ENCODE data around the gene MSANTD2. TPM values are rescaled to one million over a fixed set of nuclear protein-coding genes. Genes with fewer than 3 reads are reported as not detected.
A peak's percentile ranks its signal among the peaks of the same experiment; 100 is the strongest.

Gene MSANTD2
- total RNA-seq, 1 donor from 2014 or later: 10.4 TPM

DNA sequence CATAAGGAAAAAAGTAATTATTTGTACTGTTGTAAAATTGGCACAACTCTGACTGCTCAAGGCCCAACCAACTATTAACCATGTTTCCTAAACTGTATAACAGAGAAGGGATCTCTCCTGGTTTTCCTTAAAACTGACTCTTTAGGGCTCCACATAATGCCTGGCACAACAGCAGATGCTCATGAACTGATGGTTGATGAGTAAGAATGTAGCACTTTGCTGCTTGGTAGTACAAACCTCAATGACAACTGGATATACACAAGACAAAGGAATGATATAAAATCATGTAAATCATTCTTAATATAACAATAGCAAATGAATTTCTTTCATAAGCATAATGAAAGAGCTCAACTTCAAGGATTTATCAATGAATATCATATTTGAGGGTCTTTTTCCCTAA lies 11.7 kb downstream of the MSANTD2 start:
- no peak for DNase-seq (ENCODE audit: low spot score)
- Mint-ChIP-seq H3K4me1 (ENCODE audit: low read depth) (peaks cover 8% of the 10 kb centered on the region), H3K36me3 (ENCODE audit: low read depth) (no peaks in the 10 kb centered on the region), H3K4me3 (ENCODE audit: unreplicated experiment) (no peak overlapping the region), H3K9me3 (ENCODE audit: low read depth) (no peaks in the 10 kb centered on the region), H3K27ac (ENCODE audit: unreplicated experiment) (no peak overlapping the region), H3K27me3 (ENCODE audit: low read depth) (no peaks in the 10 kb centered on the region)
- TF ChIP-seq CTCF (IDR thresholded peaks at IDR 0.05): no peak

DNA sequence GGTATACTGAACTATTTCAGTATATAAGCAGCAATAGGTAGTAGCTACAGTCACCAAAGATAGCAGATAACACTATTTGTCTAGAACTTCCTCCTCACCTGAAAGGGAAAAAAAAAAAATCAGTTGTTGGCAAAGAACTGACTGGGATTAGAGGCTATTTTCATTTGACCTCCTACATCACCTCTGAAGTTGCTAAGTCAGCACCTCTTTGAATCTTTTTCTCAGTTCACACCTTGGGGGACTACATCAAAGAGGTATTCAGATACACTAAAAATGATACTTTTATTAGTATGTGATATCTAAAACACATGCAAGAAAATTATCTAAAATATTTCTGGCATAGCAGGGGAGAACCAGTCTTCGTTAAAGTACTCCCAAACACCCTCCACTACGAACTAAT lies 16.2 kb downstream of the MSANTD2 start:
- H3K27me3 Mint-ChIP-seq (ENCODE audit: low read depth): no peaks in the 10 kb centered on the region
- H3K4me1 Mint-ChIP-seq (ENCODE audit: low read depth): no peaks in the 10 kb centered on the region

DNA sequence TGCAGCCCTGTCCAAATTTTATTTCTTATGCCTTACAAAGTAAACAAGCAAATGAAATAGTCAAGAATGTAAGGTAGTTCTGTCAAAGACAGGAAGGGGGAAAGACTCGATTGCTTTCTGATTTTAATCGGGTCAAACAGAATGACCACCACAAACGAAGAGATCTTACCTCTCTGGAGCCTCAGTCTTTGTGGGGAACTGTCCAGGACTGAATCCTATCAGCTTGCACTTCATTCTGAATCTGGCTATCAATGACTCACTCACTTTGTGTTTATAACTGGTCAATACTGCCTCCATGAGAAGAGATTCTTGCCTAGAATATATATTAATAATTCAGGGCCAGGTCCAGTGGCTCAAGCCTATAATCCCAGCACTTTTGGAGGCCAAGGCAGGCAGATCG lies 17.2 kb downstream of the MSANTD2 start:
- Mint-ChIP-seq H3K4me3 (ENCODE audit: unreplicated experiment) (no peak overlapping the region), H3K9me3 (ENCODE audit: low read depth) (no peaks in the 10 kb centered on the region), H3K4me1 (ENCODE audit: low read depth) (no peaks in the 10 kb centered on the region), H3K27ac (ENCODE audit: unreplicated experiment) (no peak overlapping the region), H3K27me3 (ENCODE audit: low read depth) (no peaks in the 10 kb centered on the region), H3K36me3 (ENCODE audit: low read depth) (no peaks in the 10 kb centered on the region)
- DNase-seq (ENCODE audit: low spot score): no peak
- no peak for TF ChIP-seq CTCF (IDR thresholded peaks at IDR 0.05)

More for the DNA sequence above, 16.2 kb downstream of the MSANTD2 start:
- TF ChIP-seq CTCF (IDR thresholded peaks at IDR 0.05): no peak
- Mint-ChIP-seq H3K4me3 (ENCODE audit: unreplicated experiment) (no peak overlapping the region), H3K9me3 (ENCODE audit: low read depth) (no peaks in the 10 kb centered on the region), H3K27ac (ENCODE audit: unreplicated experiment) (no peak overlapping the region), H3K36me3 (ENCODE audit: low read depth) (no peaks in the 10 kb centered on the region)
- DNase-seq (ENCODE audit: low spot score): no peak

DNA sequence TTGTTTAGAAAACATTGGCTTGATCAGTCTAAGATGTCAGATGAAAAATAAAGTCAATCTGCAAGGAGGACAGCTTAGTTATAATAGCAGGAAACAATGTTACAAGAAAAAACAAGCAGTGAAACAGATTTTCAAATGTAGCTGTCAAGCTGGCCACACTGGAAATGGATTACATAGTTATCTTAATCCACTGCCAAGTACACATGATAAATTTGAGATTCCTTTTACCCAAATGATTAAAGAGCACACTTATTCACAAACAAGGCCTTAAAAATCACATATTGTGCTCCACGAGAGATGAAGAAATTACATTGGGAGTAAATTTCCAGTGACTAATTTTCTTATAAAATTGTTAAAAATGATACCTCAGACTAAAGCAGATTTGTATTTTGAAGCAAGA lies 20.6 kb downstream of the MSANTD2 start:
- no peak overlapping the region for H3K27ac Mint-ChIP-seq (ENCODE audit: unreplicated experiment)
- no peak for TF ChIP-seq CTCF (IDR thresholded peaks at IDR 0.05)
- H3K4me1 Mint-ChIP-seq (ENCODE audit: low read depth): peaks cover 12% of the 10 kb centered on the region
- no peak for DNase-seq (ENCODE audit: low spot score)
- no peak overlapping the region for H3K4me3 Mint-ChIP-seq (ENCODE audit: unreplicated experiment)
- no peaks in the 10 kb centered on the region for H3K9me3 Mint-ChIP-seq (ENCODE audit: low read depth)
- peaks cover 3% of the 10 kb centered on the region for H3K36me3 Mint-ChIP-seq (ENCODE audit: low read depth)
- no peaks in the 10 kb centered on the region for H3K27me3 Mint-ChIP-seq (ENCODE audit: low read depth)

DNA sequence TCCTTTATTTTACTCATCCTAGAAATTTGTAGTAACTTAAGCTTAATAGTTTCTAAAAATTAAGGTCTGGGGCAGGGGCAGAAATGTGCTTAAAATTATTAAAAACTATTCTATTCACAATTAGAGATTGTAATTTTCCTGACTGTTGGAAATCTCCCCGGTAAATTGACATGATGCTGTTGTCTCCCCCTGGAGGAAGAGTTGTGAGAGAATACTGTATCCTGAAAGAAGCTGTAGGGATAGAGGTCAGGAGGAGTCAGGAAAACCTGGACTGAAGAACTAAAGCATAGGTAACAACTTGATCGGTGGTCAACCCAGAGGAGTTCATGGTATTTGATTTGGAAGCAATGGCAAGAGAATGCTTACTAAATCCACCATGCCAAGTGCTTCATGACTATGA lies 21.9 kb downstream of the MSANTD2 start:
- H3K27ac Mint-ChIP-seq (ENCODE audit: unreplicated experiment): no peak overlapping the region
- H3K4me1 Mint-ChIP-seq (ENCODE audit: low read depth): peaks cover 12% of the 10 kb centered on the region

More for the DNA sequence above, 21.9 kb downstream of the MSANTD2 start:
- Mint-ChIP-seq H3K4me3 (ENCODE audit: unreplicated experiment) (no peak overlapping the region), H3K36me3 (ENCODE audit: low read depth) (peaks cover 3% of the 10 kb centered on the region), H3K27me3 (ENCODE audit: low read depth) (no peaks in the 10 kb centered on the region), H3K9me3 (ENCODE audit: low read depth) (no peaks in the 10 kb centered on the region)
- DNase-seq (ENCODE audit: low spot score): no peak
- peak; percentile 40 for TF ChIP-seq CTCF (IDR thresholded peaks at IDR 0.05)

Measured in chondrocyte (in vitro differentiated cells).